ENCODE results near the gene CCDC33. TPM values are rescaled to one million over a fixed set of nuclear protein-coding genes. Genes with fewer than 3 reads are reported as not detected.

Gene CCDC33
- total and polyA plus RNA-seq, 7 donors: 0.01 to 0.03 TPM; not detected in 5

GRCh38 chr15:74373731-74374647 lies 137.9 kb downstream of the CCDC33 start:
- WGBS, 3 donors: 0 to 1% (median 1%) methylated on average over 59 to 62 of the region's 62 CpGs
- peak; percentile 91 for TF ChIP-seq CTCF (IDR thresholded peaks at IDR 0.05)
- Histone ChIP-seq H3K27me3 (ENCODE audit: insufficient read depth in 3 of 3, low read length in 2 of 3) (peaks cover 0 to 1% (median 0%) of the 10 kb centered on the region in 3 donors), H3K27ac (no peak overlapping the region), H3K4me3 (peak overlapping the region; percentile 66), H3K36me3 (ENCODE audit: insufficient read depth in 1 of 2, low read depth in 1 of 2) (no peaks in the 10 kb centered on the region), H3K9me3 (no peaks in the 10 kb centered on the region), H3K4me1 (no peaks in the 10 kb centered on the region)
- intact Hi-C loops (cut with DNase I): loop anchor here (1.0 to 10.0 kb wide), 4 partner anchors 65 to 581 kb away; partner anchors contain the start of gene RPP25 (in 1 of the 2)
- peak; percentile 94 to 95 for DNase-seq
- peak; percentile 98 to 100 (median 99) for ATAC-seq

- no peak for TF ChIP-seq CTCF (IDR thresholded peaks at IDR 0.05)
- no peaks in the 10 kb centered on the region for H3K36me3 ChIP-seq (ENCODE audit: insufficient read depth in 1 of 2, low read depth in 1 of 2)
- DNase-seq (no peak), ATAC-seq (no peak)
- intact Hi-C loops (cut with DNase I): loop anchor here (1.0 to 10.0 kb wide), 5 partner anchors 114 to 580 kb away; partner anchors contain the start of gene RPP25 (in 1 of the 2)
- H3K27ac ChIP-seq: no peak overlapping the region
- peaks cover 0 to 1% (median 0%) of the 10 kb centered on the region in 3 donors for H3K27me3 ChIP-seq (ENCODE audit: insufficient read depth in 3 of 3, low read length in 2 of 3)
- H3K4me1 ChIP-seq: no peaks in the 10 kb centered on the region
- no peaks in the 10 kb centered on the region for H3K9me3 ChIP-seq
- peak overlapping the region; percentile 66 for H3K4me3 ChIP-seq
- 23 to 26% (median 24%) methylated on average over 11 of the region's 11 CpGs for WGBS, 3 donors
Measured at GRCh38 chr15:74374648-74375302, 138.6 kb downstream of the CCDC33 start.

- DNase-seq: peak; percentile 80 to 85
- intact Hi-C loops (cut with DNase I): loop anchor here (2.0 to 10.0 kb wide), 4 partner anchors 114 to 580 kb away; partner anchors contain the start of gene RPP25 (in 1 of the 2)
- H3K27ac ChIP-seq: no peak overlapping the region
- no peaks in the 10 kb centered on the region for H3K4me1 ChIP-seq
- H3K4me3 ChIP-seq: no peak overlapping the region
- WGBS, 3 donors: 13 to 15% (median 13%) methylated on average over 9 of the region's 9 CpGs
- H3K27me3 ChIP-seq (ENCODE audit: insufficient read depth in 3 of 3, low read length in 2 of 3): peaks cover 0 to 1% (median 0%) of the 10 kb centered on the region in 3 donors
- ATAC-seq: peak; percentile 45 to 76 (median 68)
- no peaks in the 10 kb centered on the region for H3K9me3 ChIP-seq
- H3K36me3 ChIP-seq (ENCODE audit: insufficient read depth in 1 of 2, low read depth in 1 of 2): no peaks in the 10 kb centered on the region
- TF ChIP-seq CTCF (IDR thresholded peaks at IDR 0.05): peak; percentile 86
Measured at GRCh38 chr15:74375303-74375693, 139.2 kb downstream of the CCDC33 start.

- intact Hi-C loops (cut with DNase I): loop anchor here (5.0 to 10.0 kb wide), 3 partner anchors 251 to 579 kb away; partner anchors contain the start of gene RPP25 (in 1 of the 2)
- no peak for TF ChIP-seq CTCF (IDR thresholded peaks at IDR 0.05)
- DNase-seq (no peak), ATAC-seq (no peak)
- 73 to 78% (median 76%) methylated on average over 1 of the region's 1 CpG for WGBS, 3 donors
- H3K36me3 ChIP-seq (ENCODE audit: insufficient read depth in 1 of 2, low read depth in 1 of 2): no peaks in the 10 kb centered on the region
- H3K27me3 ChIP-seq (ENCODE audit: insufficient read depth in 3 of 3, low read length in 2 of 3): peaks cover 0 to 1% (median 0%) of the 10 kb centered on the region in 3 donors
- no peak overlapping the region for H3K4me3 ChIP-seq
- no peaks in the 10 kb centered on the region for H3K4me1 ChIP-seq
- no peaks in the 10 kb centered on the region for H3K9me3 ChIP-seq
- no peak overlapping the region for H3K27ac ChIP-seq
Measured at GRCh38 chr15:74376226-74376625, 140.1 kb downstream of the CCDC33 start.
